GM18508 (cell line): ENCODE results near the gene DNMT3L.
"Not testable (repeated sequence)": the region's sequence is repeated elsewhere in the genome, so short reads cannot be mapped to it uniquely, and the experiment has no call there.

Source experiments
- ATAC-seq: cut with Tn5 transposase; IDR thresholded peaks from one replicate; pipeline ENCODE4 v1.9.1; 2021; ENCODE audit warnings: moderate number of reproducible peaks; ENCODE audit not compliant: insufficient read depth, unreplicated experiment

The DNMT3L gene

GRCh38 chr21:44261675-44262295 is at the start of gene DNMT3L:
DNMT3L (minus strand) TSS chr21:44261897; CDS start chr21:44261259, 638 bp downstream.
- ATAC-seq: no peak

- ATAC-seq: no peak
Observed at GRCh38 chr21:44310628-44311507, 49.2 kb upstream of the DNMT3L start.

- no peak for ATAC-seq
Observed at GRCh38 chr21:44306936-44307704, 45.4 kb upstream of the DNMT3L start.

GRCh38 chr21:44305691-44306090 is 44.0 kb upstream of the DNMT3L start:
- ATAC-seq: no peak

- no peak for ATAC-seq
Observed at GRCh38 chr21:44304877-44305293, 43.2 kb upstream of the DNMT3L start.

GRCh38 chr21:44304011-44304616 is 42.4 kb upstream of the DNMT3L start:
- no peak for ATAC-seq

GRCh38 chr21:44303490-44303981 is 41.8 kb upstream of the DNMT3L start:
- no peak for ATAC-seq

- not testable (repeated sequence) for ATAC-seq
Observed at GRCh38 chr21:44302573-44303401, 41.1 kb upstream of the DNMT3L start.

GRCh38 chr21:44301961-44302406 is 40.3 kb upstream of the DNMT3L start:
- no peak for ATAC-seq

GRCh38 chr21:44301141-44301540 is 39.4 kb upstream of the DNMT3L start:
- ATAC-seq: no peak

- ATAC-seq: no peak
Observed at GRCh38 chr21:44300262-44300959, 38.7 kb upstream of the DNMT3L start.

GRCh38 chr21:44299458-44300261 is 38.0 kb upstream of the DNMT3L start, which contains the start of gene PFKL:
PFKL (plus strand) TSS chr21:44300053; CDS start chr21:44300106, 53 bp downstream.
- ATAC-seq: no peak

- no peak for ATAC-seq
Observed at GRCh38 chr21:44299085-44299457, 37.4 kb upstream of the DNMT3L start.

- ATAC-seq: no peak
Observed at GRCh38 chr21:44298301-44298700, 36.6 kb upstream of the DNMT3L start.

- ATAC-seq: no peak
Observed at GRCh38 chr21:44297525-44298290, 36.0 kb upstream of the DNMT3L start.

GRCh38 chr21:44296916-44297315 is 35.2 kb upstream of the DNMT3L start:
- no peak for ATAC-seq

GRCh38 chr21:44296103-44296519 is 34.4 kb upstream of the DNMT3L start:
- ATAC-seq: no peak
